Mesendoderm (in vitro differentiated cells): ENCODE measurements around the gene KCNK1.

Source experiments
- DNase-seq: peaks from one replicate; pipeline ENCODE4 v3.0.0; 2013
- H2AK5ac ChIP-seq: 2 replicates; pipeline ENCODE4 v1.6.1; 2013; ENCODE audit warnings: low read length, inconsistent platforms
- H2BK120ac ChIP-seq: 2 replicates; pipeline ENCODE4 v1.6.1; 2013; ENCODE audit warnings: low read depth, mild to moderate bottlenecking, low read length, moderate library complexity, mixed read lengths
- H2BK15ac ChIP-seq: replicated peaks from 2 replicates; pipeline ENCODE4 v1.6.1; 2013; ENCODE audit warnings: low read depth, mild to moderate bottlenecking, moderate library complexity
- H2BK5ac ChIP-seq: 2 replicates; pipeline ENCODE4 v1.6.1; 2013; ENCODE audit warnings: low read length, inconsistent platforms
- H3K18ac ChIP-seq: 2 replicates; pipeline ENCODE4 v1.6.1; 2013; ENCODE audit warnings: mild to moderate bottlenecking, low read length, mixed read lengths
- H3K23ac ChIP-seq: one replicate; pipeline ENCODE4 v1.6.1; 2013; ENCODE audit warnings: low read length
- H3K27ac ChIP-seq: 2 replicates; pipeline ENCODE4 v1.5.1; 2013; ENCODE audit warnings: low read depth, mild to moderate bottlenecking, inconsistent platforms, low read length, moderate library complexity
- H3K27me3 ChIP-seq: 2 replicates; pipeline ENCODE4 v1.6.1; 2013; ENCODE audit warnings: low read length, control low read depth, mild to moderate bottlenecking, inconsistent platforms; ENCODE audit not compliant: insufficient read depth, poor library complexity
- H3K36me3 ChIP-seq: 2 replicates; pipeline ENCODE4 v1.6.1; 2013; ENCODE audit warnings: low read length, inconsistent platforms; ENCODE audit not compliant: control insufficient read depth, insufficient read depth
- H3K4ac ChIP-seq: one replicate; pipeline ENCODE4 v1.6.1; 2013; ENCODE audit warnings: low read depth, mild to moderate bottlenecking, low read length, moderate library complexity
- H3K4me1 ChIP-seq: 2 replicates; pipeline ENCODE4 v1.6.1; 2013; ENCODE audit warnings: low read depth, low read length, inconsistent platforms; ENCODE audit not compliant: control insufficient read depth
- H3K4me2 ChIP-seq: 2 replicates; pipeline ENCODE4 v1.6.1; 2013; ENCODE audit warnings: low read length
- H3K4me3 ChIP-seq: 2 replicates; pipeline ENCODE4 v1.5.1; 2013; ENCODE audit warnings: mild to moderate bottlenecking, low read length
- H3K56ac ChIP-seq: one replicate; pipeline ENCODE4 v1.6.1; 2013; ENCODE audit warnings: low read length
- H3K79me1 ChIP-seq: 2 replicates; pipeline ENCODE4 v1.6.1; 2013; ENCODE audit warnings: low read length, inconsistent platforms
- H3K79me2 ChIP-seq: 2 replicates; pipeline ENCODE4 v1.6.1; 2013; ENCODE audit warnings: mild to moderate bottlenecking, low read length; ENCODE audit not compliant: control insufficient read depth, insufficient read depth
- H3K9ac ChIP-seq: 2 replicates; pipeline ENCODE4 v1.6.1; 2013; ENCODE audit warnings: low read length, inconsistent platforms
- H4K5ac ChIP-seq: one replicate; pipeline ENCODE4 v1.6.1; 2013; ENCODE audit warnings: low read length
- H4K8ac ChIP-seq: one replicate; pipeline ENCODE4 v1.6.1; 2013; ENCODE audit warnings: low read depth, mild to moderate bottlenecking, control low read depth, low read length, moderate library complexity
- WGBS: extraction: QIAGEN DNeasy Blood & Tissue Kit; methylation state at CpG from one replicate; pipeline ENCODE4 v1.1.7; 2013; ENCODE audit warnings: low lambda C conversion rate, missing lambda C conversion rate; ENCODE audit not compliant: insufficient coverage; ENCODE audit errors: extremely low coverage; 5-methylcytosine and 5-hydroxymethylcytosine counted together

KCNK1 gene

GRCh38 chr1:233599542-233600073 is 14.3 kb upstream of the KCNK1 start:
- H4K8ac ChIP-seq: no peak overlapping the region
- WGBS: no CpG with 5 or more reads among the region's 5 CpGs
- H3K4me3 ChIP-seq: no peak overlapping the region
- H3K4me2 ChIP-seq: no peak overlapping the region
- no peaks in the 10 kb centered on the region for H3K4me1 ChIP-seq
- H2BK15ac ChIP-seq: no peak overlapping the region
- H3K79me1 ChIP-seq: no peaks in the 10 kb centered on the region
- H3K4ac ChIP-seq: no peak overlapping the region
- no peak overlapping the region for H2BK5ac ChIP-seq
- DNase-seq: no peak
- no peaks in the 10 kb centered on the region for H3K79me2 ChIP-seq
- H3K18ac ChIP-seq: no peak overlapping the region
- H3K27ac ChIP-seq: no peak overlapping the region
- H3K36me3 ChIP-seq: no peaks in the 10 kb centered on the region
- no peak overlapping the region for H4K5ac ChIP-seq
- H3K27me3 ChIP-seq: no peaks in the 10 kb centered on the region
- H3K56ac ChIP-seq: no peak overlapping the region
- H3K9ac ChIP-seq: no peak overlapping the region
- H2AK5ac ChIP-seq: no peak overlapping the region
- no peak overlapping the region for H3K23ac ChIP-seq
- H2BK120ac ChIP-seq: no peak overlapping the region

- WGBS: no CpG with 5 or more reads among the region's 1 CpG
- no peak overlapping the region for H2BK5ac ChIP-seq
Observed at GRCh38 chr1:233600488-233600887, 13.4 kb upstream of the KCNK1 start.

DNA sequence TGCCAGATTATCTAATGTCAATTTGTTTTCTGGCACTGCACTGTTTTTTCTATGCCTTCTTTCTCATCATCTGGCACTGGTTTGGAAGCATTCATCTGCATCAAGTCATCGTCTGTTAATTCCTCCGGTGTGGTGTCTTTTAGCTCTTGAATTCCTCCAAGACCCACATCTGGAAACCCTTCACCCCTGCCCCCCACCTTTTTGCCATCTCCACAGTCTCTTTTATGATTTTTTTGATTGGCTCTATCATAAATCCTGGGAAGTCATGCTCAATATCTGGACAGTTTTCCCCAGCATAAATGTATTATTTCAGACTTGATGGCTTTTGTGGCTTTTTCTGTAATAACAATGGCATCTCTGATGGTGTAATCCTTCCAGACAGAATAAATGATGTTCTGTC is 10.4 kb upstream of the KCNK1 start:
- Histone ChIP-seq H3K18ac (no peak overlapping the region), H2BK15ac (no peak overlapping the region), H3K9ac (no peak overlapping the region), H4K5ac (no peak overlapping the region), H3K23ac (no peak overlapping the region), H3K4ac (no peak overlapping the region), H3K27me3 (no peaks in the 10 kb centered on the region), H3K4me3 (no peak overlapping the region), H2BK120ac (no peak overlapping the region), H3K4me1 (no peaks in the 10 kb centered on the region), H4K8ac (no peak overlapping the region), H3K27ac (no peak overlapping the region), H2BK5ac (no peak overlapping the region), H3K56ac (no peak overlapping the region), H2AK5ac (no peak overlapping the region), H3K79me2 (no peaks in the 10 kb centered on the region), H3K79me1 (no peaks in the 10 kb centered on the region), H3K4me2 (no peak overlapping the region), H3K36me3 (no peaks in the 10 kb centered on the region)
- WGBS: no CpG with 5 or more reads among the region's 2 CpGs
- DNase-seq: no peak

More at GRCh38 chr1:233600488-233600887, 13.4 kb upstream of the KCNK1 start:
- Histone ChIP-seq H3K4me2 (no peak overlapping the region), H3K4me3 (no peak overlapping the region), H3K27ac (no peak overlapping the region), H3K23ac (no peak overlapping the region), H4K5ac (no peak overlapping the region), H3K4me1 (no peaks in the 10 kb centered on the region), H3K9ac (no peak overlapping the region), H4K8ac (no peak overlapping the region), H3K27me3 (no peaks in the 10 kb centered on the region), H3K79me2 (no peaks in the 10 kb centered on the region), H3K18ac (no peak overlapping the region), H3K79me1 (no peaks in the 10 kb centered on the region), H2AK5ac (no peak overlapping the region), H3K36me3 (no peaks in the 10 kb centered on the region), H3K4ac (no peak overlapping the region), H2BK120ac (no peak overlapping the region), H2BK15ac (no peak overlapping the region), H3K56ac (no peak overlapping the region)
- no peak for DNase-seq

DNA sequence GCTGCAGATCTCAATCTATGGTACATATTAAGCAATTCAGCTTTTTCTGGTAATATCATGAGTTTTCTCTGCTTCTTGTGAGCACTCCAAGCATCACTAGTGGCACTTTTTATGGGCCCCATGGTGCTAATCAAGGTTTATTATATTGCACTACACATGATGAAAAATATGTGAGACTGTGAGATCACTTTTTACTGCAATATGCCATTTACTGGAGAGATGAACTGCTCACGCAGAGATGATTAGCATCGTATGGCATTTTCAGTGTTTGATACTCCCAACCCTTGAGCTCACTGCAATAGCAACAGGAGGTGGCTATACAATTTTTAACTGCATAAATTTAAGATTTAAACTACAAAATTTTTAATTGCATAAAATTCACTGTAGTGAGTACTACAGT is 8.7 kb upstream of the KCNK1 start:
- H3K27me3 ChIP-seq: no peaks in the 10 kb centered on the region
- H3K4me3 ChIP-seq: no peak overlapping the region
- H3K56ac ChIP-seq: no peak overlapping the region
- no peaks in the 10 kb centered on the region for H3K79me2 ChIP-seq
- no peak overlapping the region for H4K5ac ChIP-seq
- H3K4me1 ChIP-seq: no peaks in the 10 kb centered on the region
- H3K23ac ChIP-seq: no peak overlapping the region
- H2BK120ac ChIP-seq: no peak overlapping the region
- no CpG with 5 or more reads among the region's 2 CpGs for WGBS
- no peak overlapping the region for H2AK5ac ChIP-seq
- H3K18ac ChIP-seq: no peak overlapping the region
- no peak overlapping the region for H3K4ac ChIP-seq
- no peak overlapping the region for H4K8ac ChIP-seq
- no peak overlapping the region for H2BK5ac ChIP-seq
- H2BK15ac ChIP-seq: no peak overlapping the region
- H3K27ac ChIP-seq: no peak overlapping the region
- DNase-seq: no peak
- no peaks in the 10 kb centered on the region for H3K36me3 ChIP-seq
- H3K9ac ChIP-seq: no peak overlapping the region
- no peak overlapping the region for H3K4me2 ChIP-seq
- no peaks in the 10 kb centered on the region for H3K79me1 ChIP-seq

- Histone ChIP-seq H4K8ac (no peak overlapping the region), H3K4me1 (no peaks in the 10 kb centered on the region), H3K23ac (no peak overlapping the region), H3K36me3 (no peaks in the 10 kb centered on the region), H3K4ac (no peak overlapping the region), H2BK120ac (no peak overlapping the region), H2AK5ac (no peak overlapping the region), H2BK5ac (no peak overlapping the region), H4K5ac (no peak overlapping the region), H3K56ac (no peak overlapping the region), H3K18ac (no peak overlapping the region), H3K9ac (no peak overlapping the region), H3K4me3 (no peak overlapping the region), H3K79me2 (no peaks in the 10 kb centered on the region), H3K27ac (no peak overlapping the region), H3K4me2 (no peak overlapping the region), H3K27me3 (no peaks in the 10 kb centered on the region), H3K79me1 (no peaks in the 10 kb centered on the region), H2BK15ac (no peak overlapping the region)
- no CpG with 5 or more reads among the region's 5 CpGs for WGBS
- DNase-seq: no peak
Observed at GRCh38 chr1:233606813-233607212, 7.1 kb upstream of the KCNK1 start.
